ENCODE data around the gene SLIT3.

Gene SLIT3

DNA sequence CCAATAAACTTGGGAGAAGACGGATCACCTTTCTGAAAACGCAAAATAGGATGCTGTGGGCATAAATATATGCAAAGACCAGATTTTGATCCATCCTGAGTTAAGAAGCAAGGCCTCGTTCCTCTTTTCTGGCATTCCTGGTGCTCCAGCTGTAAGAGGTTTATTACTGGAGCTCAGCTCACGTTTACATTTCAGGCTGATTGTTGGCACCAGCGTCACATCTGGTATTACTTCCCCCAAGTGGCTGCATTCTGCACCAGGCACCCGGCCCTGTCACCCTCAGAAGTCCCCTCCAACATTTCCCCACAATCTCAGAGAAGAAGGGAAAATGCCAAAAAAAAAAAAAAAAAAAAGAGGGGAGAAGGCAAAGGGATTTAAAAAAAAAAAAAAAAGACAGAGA lies 348.7 kb downstream of the SLIT3 start:
- DNase-seq (ENCODE audit: low spot score), result no peak

- no peak for DNase-seq (ENCODE audit: low spot score)
Measured at GRCh38 chr5:168951769-168952168, 349.2 kb downstream of the SLIT3 start.

- no peak for DNase-seq (ENCODE audit: low spot score)
Measured at GRCh38 chr5:168951356-168951755, 349.6 kb downstream of the SLIT3 start.

GRCh38 chr5:168950241-168950951 lies 350.5 kb downstream of the SLIT3 start:
- DNase-seq (ENCODE audit: low spot score), result no peak

GRCh38 chr5:168948746-168949145 lies 352.2 kb downstream of the SLIT3 start:
- DNase-seq (ENCODE audit: low spot score), result no peak

DNA sequence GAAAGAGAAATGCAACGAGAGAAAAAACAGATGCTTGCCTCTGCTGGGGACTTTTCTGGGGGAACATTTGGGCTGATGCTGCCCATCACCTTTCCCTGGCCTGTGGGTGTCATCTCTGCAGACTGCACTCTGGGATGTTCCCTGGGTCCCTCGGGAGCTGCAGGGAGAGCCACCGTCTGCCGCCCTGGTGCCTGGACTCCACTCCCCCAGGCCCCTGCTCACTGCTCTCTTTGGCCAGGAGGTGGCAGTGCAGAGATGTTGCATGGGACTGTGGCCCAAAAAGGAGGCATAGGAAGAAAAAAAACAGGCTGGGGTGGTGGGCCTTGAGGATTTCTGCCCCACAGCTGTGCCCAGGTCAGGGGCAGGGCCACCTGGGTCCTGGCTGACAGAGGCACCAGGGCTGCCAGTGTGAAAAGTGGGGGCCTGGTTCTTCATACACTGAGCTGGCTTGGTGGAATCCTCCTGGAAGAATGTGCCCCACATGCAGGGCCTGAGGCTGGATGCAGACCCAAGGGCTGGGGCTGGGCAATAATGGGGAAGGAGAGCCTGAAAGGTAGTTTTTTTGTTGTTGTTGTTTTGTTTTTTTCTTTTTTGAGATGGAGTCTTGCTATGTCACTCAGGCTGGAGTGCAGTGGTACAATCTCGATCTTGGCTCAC lies 353.6 kb downstream of the SLIT3 start:
- DNase-seq (ENCODE audit: low spot score), result peak; percentile 68

GRCh38 chr5:168946363-168946762 lies 354.6 kb downstream of the SLIT3 start:
- peak; percentile 58 for DNase-seq (ENCODE audit: low spot score)

GRCh38 chr5:168944004-168944403 lies 356.9 kb downstream of the SLIT3 start:
- DNase-seq (ENCODE audit: low spot score), result no peak

DNA sequence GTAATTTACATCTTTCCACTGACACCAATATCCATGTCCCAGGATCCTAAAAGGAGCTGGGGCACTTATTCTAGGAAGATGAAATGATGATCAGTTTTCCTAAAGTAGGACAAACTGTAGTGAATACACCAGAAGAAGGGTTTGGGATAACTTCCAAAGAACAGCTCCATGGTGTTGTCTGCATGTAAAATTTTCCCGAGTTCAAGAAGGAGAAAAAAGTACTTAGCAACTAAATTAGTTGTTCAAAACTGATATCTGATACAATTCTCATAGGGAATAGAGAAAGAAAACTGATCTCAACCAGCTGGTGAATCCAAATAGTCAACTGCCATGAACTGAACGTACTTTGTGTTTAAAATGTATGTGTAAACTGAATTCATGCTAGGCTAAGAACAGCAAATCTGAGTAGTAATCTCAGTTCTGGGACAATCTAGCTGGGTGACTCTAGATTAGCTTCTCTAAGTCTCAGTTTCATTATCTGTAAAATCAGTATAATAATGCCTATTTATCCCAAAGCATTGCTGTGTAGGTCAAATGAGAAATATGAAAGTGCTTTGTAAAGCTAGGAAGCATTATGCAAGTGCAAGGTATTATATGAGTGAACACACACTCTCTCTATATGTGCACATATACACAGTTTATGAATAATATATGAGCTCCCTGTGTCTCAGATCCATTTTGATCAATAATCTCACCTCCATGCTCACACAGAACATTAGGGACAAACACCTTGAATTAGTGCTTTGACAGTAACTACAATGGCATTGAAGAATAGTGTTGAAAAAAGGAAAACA lies 357.7 kb downstream of the SLIT3 start:
- DNase-seq (ENCODE audit: low spot score), result no peak

GRCh38 chr5:168941901-168942300 lies 359.0 kb downstream of the SLIT3 start:
- DNase-seq (ENCODE audit: low spot score), result peak; percentile 39

- no peak for DNase-seq (ENCODE audit: low spot score)
Measured at GRCh38 chr5:168940712-168941111, 360.2 kb downstream of the SLIT3 start.

GRCh38 chr5:168939887-168940544 lies 360.9 kb downstream of the SLIT3 start:
- DNase-seq (ENCODE audit: low spot score), result no peak

- no peak for DNase-seq (ENCODE audit: low spot score)
Measured at GRCh38 chr5:168939156-168939800, 361.7 kb downstream of the SLIT3 start.

DNA sequence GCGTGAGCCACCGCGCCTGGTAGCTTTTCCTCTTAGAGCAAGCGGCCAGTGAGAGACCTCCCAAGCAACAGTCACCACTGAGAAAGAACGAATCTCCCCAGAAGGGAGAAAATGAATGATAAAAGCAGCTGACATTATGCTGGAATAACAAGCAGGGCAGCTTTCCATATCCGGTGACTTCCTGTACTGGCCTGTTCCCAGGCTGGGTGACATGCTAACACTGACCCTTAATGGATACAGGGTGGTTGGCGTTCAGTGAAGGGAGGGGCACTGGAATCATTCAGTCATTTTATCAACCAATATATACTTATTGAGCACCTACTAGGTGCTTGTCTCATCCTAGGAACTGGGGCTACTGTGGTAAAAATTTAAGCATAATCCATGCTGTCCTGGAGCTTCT lies 364.4 kb downstream of the SLIT3 start:
- DNase-seq (ENCODE audit: low spot score), result no peak

GRCh38 chr5:168935183-168935582 lies 365.8 kb downstream of the SLIT3 start:
- DNase-seq (ENCODE audit: low spot score), result no peak

DNA sequence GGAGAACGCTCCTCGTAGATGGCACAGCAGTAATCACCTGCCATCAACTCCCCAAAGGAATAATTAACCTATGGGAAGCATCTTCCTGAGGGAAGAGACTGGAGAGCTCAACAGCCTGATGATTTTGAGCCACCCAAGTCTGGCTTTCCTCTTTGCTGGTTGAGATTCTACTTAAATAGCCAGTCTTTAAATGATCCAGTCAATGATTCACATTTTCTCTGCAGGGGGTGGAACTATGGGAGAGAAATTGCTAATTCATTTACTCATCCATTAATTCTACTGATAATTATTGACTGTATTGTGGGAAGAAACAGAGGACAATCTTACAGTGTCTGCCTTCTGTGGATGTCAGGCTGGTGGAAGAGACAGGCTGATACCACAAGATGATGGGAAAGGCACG lies 366.8 kb downstream of the SLIT3 start:
- no peak for DNase-seq (ENCODE audit: low spot score)

DNA sequence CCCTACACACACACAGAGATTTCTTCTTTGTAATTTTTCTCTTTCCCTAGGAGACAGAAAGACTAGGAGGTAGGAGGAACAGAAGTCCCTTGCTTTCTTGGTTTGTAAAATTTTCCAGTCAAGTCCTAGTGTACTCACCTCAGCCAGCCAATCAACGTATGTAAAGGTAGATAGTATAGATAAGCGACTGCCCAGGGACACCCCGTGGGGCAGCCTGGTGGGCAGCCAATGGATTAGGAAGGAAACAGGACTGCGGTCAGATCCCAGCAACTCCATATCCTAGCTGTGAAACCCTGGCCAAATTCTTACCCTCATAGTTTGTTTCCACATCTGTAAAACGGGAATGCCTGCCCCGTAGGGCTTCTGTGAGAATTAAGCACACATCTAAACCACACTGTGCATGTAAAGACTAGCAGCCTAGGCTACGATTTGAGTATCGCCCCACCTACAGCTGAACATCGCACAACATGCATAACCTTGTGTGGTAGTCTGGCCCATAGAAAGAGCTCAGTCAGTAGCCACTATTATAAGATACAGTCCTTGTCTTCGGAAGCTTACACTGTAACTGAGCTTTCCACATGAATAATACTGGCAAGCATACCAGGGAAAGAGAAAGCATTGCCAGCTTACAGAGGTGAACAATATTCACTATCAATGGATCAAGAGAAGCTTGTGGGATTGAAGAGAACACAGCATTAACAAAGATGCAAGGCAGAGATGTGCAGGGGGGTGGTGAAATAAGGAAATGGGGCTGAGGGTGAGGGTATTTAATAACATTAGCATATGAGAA lies 368.3 kb downstream of the SLIT3 start:
- DNase-seq (ENCODE audit: low spot score), result no peak

DNA sequence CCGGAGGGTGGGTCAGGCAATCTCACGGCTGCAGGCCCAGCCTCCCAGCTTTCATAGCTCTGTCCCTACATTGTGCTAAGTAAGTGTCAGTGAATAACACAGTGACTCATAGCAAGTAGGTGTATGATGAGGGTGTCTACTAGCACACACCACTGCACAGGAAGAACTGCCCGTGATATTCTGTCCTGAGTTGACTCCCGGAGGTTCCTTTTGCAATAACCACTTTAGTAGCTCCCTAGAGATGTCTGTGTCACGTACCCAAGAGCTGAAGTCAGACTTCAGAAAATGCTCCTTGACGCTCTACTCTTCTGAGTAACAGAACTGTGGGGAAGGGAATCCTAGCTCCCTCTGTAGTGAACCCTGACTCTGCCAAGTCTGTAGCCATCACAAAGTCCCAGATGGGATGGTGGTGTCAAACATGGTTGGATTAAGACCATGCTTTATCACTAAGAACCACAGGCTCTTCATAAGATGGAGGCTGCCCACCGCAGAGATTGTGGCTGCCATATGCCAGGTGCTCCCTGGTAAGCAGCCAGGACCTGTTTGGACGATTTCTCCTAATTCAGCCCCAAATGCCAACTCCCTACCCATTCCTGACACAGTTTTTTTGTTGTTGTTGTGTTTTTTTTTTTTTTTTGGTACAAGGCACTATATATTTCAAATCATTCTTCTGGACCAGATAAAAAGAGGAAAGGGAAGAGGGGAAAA lies 369.1 kb downstream of the SLIT3 start:
- DNase-seq (ENCODE audit: low spot score), result no peak

GRCh38 chr5:168929656-168930055 lies 371.3 kb downstream of the SLIT3 start:
- DNase-seq (ENCODE audit: low spot score), result no peak

DNA sequence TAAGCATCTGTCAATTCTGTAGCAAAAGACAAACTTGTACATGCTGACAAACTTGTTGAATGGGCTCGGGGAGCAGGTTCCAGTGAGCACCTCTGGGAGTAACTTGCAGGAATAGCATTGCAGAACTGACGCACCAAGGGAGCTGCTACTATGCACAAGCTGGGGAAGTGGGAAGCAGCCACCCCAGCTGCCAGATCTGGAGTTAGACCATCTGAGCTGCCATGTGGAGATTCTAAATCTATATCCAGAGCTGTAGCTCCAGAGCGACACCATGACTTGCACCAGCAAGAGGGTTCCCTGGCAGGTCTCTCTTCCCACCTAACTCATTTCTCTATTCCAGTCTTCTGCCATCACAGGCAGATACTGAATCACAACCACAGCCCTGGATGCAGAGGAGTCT lies 375.8 kb downstream of the SLIT3 start:
- DNase-seq (ENCODE audit: low spot score), result no peak

Data from hematopoietic multipotent progenitor cell treated with erythropoietin and hydrocortisone succinate and interleukin-3 and kit ligand, for 17 days (in vitro differentiated cells).